OCI-LY1 (cell line): ENCODE data around the gene PTPRN2.

Source experiments
- H2AFZ ChIP-seq: fragments of 200-600 bp; sonication (generic), shearing (Covaris generic); 2 replicates; pipeline ENCODE4 v1.6.0; 2014; ENCODE audit warnings: antibody characterized with exemption, mild to moderate bottlenecking, low read length
- H3F3A ChIP-seq: fragments of 200-600 bp; sonication (generic), shearing (Covaris generic); 2 replicates; pipeline ENCODE4 v1.6.0; 2014; ENCODE audit warnings: mild to moderate bottlenecking, antibody characterized with exemption, low read length, moderate library complexity; ENCODE audit not compliant: insufficient read depth
- H3K27ac ChIP-seq: fragments of 200-600 bp; sonication (generic); 2 replicates; pipeline ENCODE4 v1.5.1; 2014; ENCODE audit warnings: low read length, mixed run types, mild to moderate bottlenecking, low read depth; ENCODE audit not compliant: poor library complexity, severe bottlenecking
- H3K27me3 ChIP-seq: fragments of 200-600 bp; sonication (generic); 2 replicates; pipeline ENCODE4 v1.6.0; 2014; ENCODE audit warnings: antibody characterized with exemption, mild to moderate bottlenecking, low read length, moderate library complexity; ENCODE audit not compliant: insufficient read depth
- H3K36me3 ChIP-seq: fragments of 200-600 bp; sonication (generic); 2 replicates; pipeline ENCODE4 v1.6.1; 2014; ENCODE audit warnings: mild to moderate bottlenecking, antibody characterized with exemption, low read length, moderate library complexity, mixed read lengths; ENCODE audit not compliant: insufficient read depth
- H3K4me1 ChIP-seq: fragments of 200-600 bp; sonication (generic); 2 replicates; pipeline ENCODE4 v1.5.1; 2014; ENCODE audit warnings: mild to moderate bottlenecking, low read length, moderate library complexity; ENCODE audit not compliant: insufficient read depth, severe bottlenecking
- H3K4me2 ChIP-seq: fragments of 200-600 bp; sonication (generic), shearing (Covaris generic); 2 replicates; pipeline ENCODE4 v1.6.1; 2014; ENCODE audit warnings: low read length
- H3K4me3 ChIP-seq: fragments of 200-600 bp; sonication (generic); 2 replicates; pipeline ENCODE4 v1.5.1; 2014; ENCODE audit warnings: low read length, low read depth, mild to moderate bottlenecking, mixed read lengths; ENCODE audit not compliant: poor library complexity, severe bottlenecking
- H3K79me2 ChIP-seq: fragments of 200-600 bp; shearing (Covaris generic); 2 replicates; pipeline ENCODE4 v1.6.1; 2016; ENCODE audit warnings: mixed run types, low read length, mixed read lengths; ENCODE audit not compliant: insufficient read depth
- H3K9ac ChIP-seq: fragments of 200-600 bp; sonication (generic), shearing (Covaris generic); 2 replicates; pipeline ENCODE4 v1.6.1; 2014; ENCODE audit warnings: mild to moderate bottlenecking, low read length, mixed read lengths
- H3K9me2 ChIP-seq: fragments of 200-600 bp; sonication (generic), shearing (Covaris generic); 2 replicates; pipeline ENCODE4 v1.6.1; 2014; ENCODE audit warnings: low read depth, mild to moderate bottlenecking, low read length, mixed read lengths
- H3K9me3 ChIP-seq: fragments of 200-600 bp; shearing (Covaris generic); 2 replicates; pipeline ENCODE4 v1.6.1; 2014; ENCODE audit warnings: low read length, mixed read lengths
- H4K20me1 ChIP-seq: fragments of 200-600 bp; sonication (generic), shearing (Covaris generic); 2 replicates; pipeline ENCODE4 v1.6.0; 2016; ENCODE audit warnings: mild to moderate bottlenecking, low read length; ENCODE audit not compliant: insufficient read depth
- CTCF ChIP-seq: fragments of 200-600 bp; sonication (generic), shearing (Covaris generic); IDR thresholded peaks from 2 replicates; pipeline ENCODE4 v1.5.1; 2017; ENCODE audit warnings: mild to moderate bottlenecking, antibody characterized with exemption, low read length, moderate library complexity, mixed read lengths
- EZH2 ChIP-seq: fragments of 200-600 bp; sonication (generic), shearing (Covaris generic); IDR thresholded peaks from 2 replicates; pipeline ENCODE4 v1.8.0; 2017; ENCODE audit warnings: borderline replicate concordance, mixed run types, mild to moderate bottlenecking, antibody characterized with exemption, low read length, moderate library complexity, mixed read lengths

Gene PTPRN2

GRCh38 chr7:158021836-158022235 is 565.8 kb downstream of the PTPRN2 start:
- Histone ChIP-seq H4K20me1 (no peaks in the 10 kb centered on the region), H3K4me2 (no peak overlapping the region), H3K4me1 (no peaks in the 10 kb centered on the region), H3F3A (no peaks in the 10 kb centered on the region), H2AFZ (no peak overlapping the region), H3K36me3 (no peaks in the 10 kb centered on the region), H3K79me2 (no peaks in the 10 kb centered on the region), H3K9me2 (no peaks in the 10 kb centered on the region), H3K9me3 (no peaks in the 10 kb centered on the region), H3K9ac (no peak overlapping the region), H3K27me3 (no peaks in the 10 kb centered on the region; the same call in 1 of the 2 replicates), H3K4me3 (no peak overlapping the region), H3K27ac (no peak overlapping the region)
- TF ChIP-seq EZH2 (no peak), CTCF (no peak)

- Histone ChIP-seq H3K79me2 (no peaks in the 10 kb centered on the region), H3K4me2 (no peak overlapping the region), H4K20me1 (no peaks in the 10 kb centered on the region), H3K9ac (no peak overlapping the region), H3K4me1 (no peaks in the 10 kb centered on the region), H3K9me3 (no peaks in the 10 kb centered on the region), H2AFZ (no peak overlapping the region), H3K36me3 (no peaks in the 10 kb centered on the region), H3K4me3 (no peak overlapping the region), H3K27ac (no peak overlapping the region), H3K27me3 (no peaks in the 10 kb centered on the region), H3F3A (no peaks in the 10 kb centered on the region), H3K9me2 (no peaks in the 10 kb centered on the region)
- TF ChIP-seq EZH2, result no peak
- no peak for TF ChIP-seq CTCF
These were observed 566.9 kb downstream of the PTPRN2 start for GRCh38 chr7:158020706-158021095.

- Histone ChIP-seq H3K36me3 (no peaks in the 10 kb centered on the region), H3K4me3 (no peak overlapping the region), H2AFZ (no peak overlapping the region), H3K4me1 (no peaks in the 10 kb centered on the region), H3K4me2 (no peak overlapping the region), H3K79me2 (no peaks in the 10 kb centered on the region), H3K9me2 (no peaks in the 10 kb centered on the region), H3F3A (no peaks in the 10 kb centered on the region), H3K27ac (no peak overlapping the region), H3K9me3 (no peaks in the 10 kb centered on the region), H4K20me1 (no peaks in the 10 kb centered on the region), H3K27me3 (no peaks in the 10 kb centered on the region), H3K9ac (no peak overlapping the region)
- TF ChIP-seq EZH2 (no peak), CTCF (no peak)
These were observed 567.6 kb downstream of the PTPRN2 start for GRCh38 chr7:158019726-158020705.
